ENCODE results near the gene LTB.

DNA sequence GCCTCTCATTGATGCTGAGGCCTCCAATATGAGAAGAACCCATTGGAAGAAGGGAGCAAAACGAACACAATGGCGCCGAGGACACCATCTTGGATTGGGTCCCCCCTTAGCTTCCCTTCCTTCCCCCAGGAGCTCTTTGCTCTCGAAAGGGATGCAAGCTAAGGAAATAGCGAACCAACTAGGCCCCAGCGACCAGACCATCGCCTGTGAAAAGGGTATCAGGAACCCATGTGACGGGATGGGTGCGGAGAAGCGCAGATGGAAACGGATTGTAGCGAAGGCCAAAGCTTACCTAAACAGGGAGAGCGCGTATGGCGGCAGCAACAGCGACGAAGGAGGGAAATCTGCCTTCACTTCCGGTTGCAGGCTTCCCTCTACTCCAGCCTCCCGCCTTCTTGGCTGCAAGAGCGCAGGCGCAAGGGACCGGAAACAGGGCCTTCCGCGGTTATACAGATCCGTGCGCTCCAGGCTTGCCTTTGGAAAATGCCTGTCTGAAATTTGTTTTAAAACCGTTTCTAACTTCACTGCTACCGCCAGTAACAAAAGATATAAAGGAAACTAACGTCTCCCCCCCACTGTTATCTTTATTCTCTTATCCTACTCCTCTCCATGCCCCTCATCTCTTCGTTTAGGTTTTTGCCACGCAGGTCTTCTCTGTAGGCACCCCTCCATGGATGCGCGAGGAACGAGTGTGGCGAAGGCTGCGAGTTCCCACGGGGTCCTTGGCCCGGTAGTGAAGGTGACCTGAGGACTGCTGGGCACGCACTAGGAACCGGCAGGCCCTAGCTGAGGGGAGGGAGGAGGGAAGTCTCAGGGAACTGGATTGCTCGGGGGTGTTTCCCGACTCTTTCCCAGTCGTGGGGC, 40.3 kb downstream of the LTB start, which contains the start of gene DDX39B:
- TF ChIP-seq CTCF (IDR thresholded peaks at IDR 0.05) (no peak), POLR2A (IDR thresholded peaks at IDR 0.05) (peak; percentile 78), POLR2AphosphoS5 (IDR thresholded peaks at IDR 0.05) (peak; percentile 99 to 100 (median 100))
